Effector CD8-positive, alpha-beta T cell (primary cell): ENCODE measurements around the gene PSMC4.

ENCODE experiments used
- DNase-seq: peaks from one replicate; lab custom pipeline; 2025; lab: John Stamatoyannopoulos, UW
- total RNA-seq, 4 experiments: gene quantifications; one replicate each; lab custom pipeline; 2026; lab: John Stamatoyannopoulos, UW

Gene PSMC4
- 82.2 to 156 (median 90.2) reads per million in 4 experiments for total RNA-seq

GRCh38 chr19:39970675-39971379, at the start of gene PSMC4:
TSS of gene PSMC4 (plus strand) at chr19:39971165. CDS start at chr19:39971203, 38 bp downstream.
- peak; percentile 97 for DNase-seq

GRCh38 chr19:39923862-39924261, 47.1 kb upstream of the PSMC4 start:
- DNase-seq: no peak

GRCh38 chr19:39924389-39924788, 46.6 kb upstream of the PSMC4 start:
- no peak for DNase-seq

GRCh38 chr19:39924952-39925351, 46.0 kb upstream of the PSMC4 start:
- no peak for DNase-seq

GRCh38 chr19:39926170-39926760, 44.7 kb upstream of the PSMC4 start:
- no peak for DNase-seq

- no peak for DNase-seq
These were observed 43.9 kb upstream of the PSMC4 start for GRCh38 chr19:39927076-39927475.

GRCh38 chr19:39927524-39928356, 43.2 kb upstream of the PSMC4 start:
- no peak for DNase-seq

- no peak for DNase-seq
These were observed 42.6 kb upstream of the PSMC4 start for GRCh38 chr19:39928357-39928725.

GRCh38 chr19:39929750-39930149, 41.2 kb upstream of the PSMC4 start:
- DNase-seq: no peak

- no peak for DNase-seq
These were observed 36.2 kb upstream of the PSMC4 start, which contains the start of gene FCGBP for GRCh38 chr19:39934584-39935363. TSS of gene FCGBP (minus strand) at chr19:39934634.

GRCh38 chr19:39935364-39935661, 35.7 kb upstream of the PSMC4 start:
- DNase-seq: no peak

GRCh38 chr19:39936020-39936419, 34.9 kb upstream of the PSMC4 start:
- DNase-seq: no peak

- DNase-seq: no peak
These were observed 34.3 kb upstream of the PSMC4 start for GRCh38 chr19:39936622-39937021.

- peak; percentile 13 for DNase-seq
These were observed 33.8 kb upstream of the PSMC4 start for GRCh38 chr19:39937094-39937720.

GRCh38 chr19:39937787-39938186, 33.2 kb upstream of the PSMC4 start:
- DNase-seq: no peak

GRCh38 chr19:39939556-39939955, 31.4 kb upstream of the PSMC4 start:
- no peak for DNase-seq

GRCh38 chr19:39940221-39940833, 30.6 kb upstream of the PSMC4 start:
- DNase-seq: no peak

GRCh38 chr19:39941151-39941550, 29.8 kb upstream of the PSMC4 start:
- no peak for DNase-seq

- DNase-seq: peak; percentile 37
These were observed 29.2 kb upstream of the PSMC4 start for GRCh38 chr19:39941615-39942365.

GRCh38 chr19:39942366-39942730, 28.6 kb upstream of the PSMC4 start:
- no peak for DNase-seq

- DNase-seq: no peak
These were observed 27.4 kb upstream of the PSMC4 start for GRCh38 chr19:39943586-39943985.
